SK-N-SH treated with all-trans-retinoic acid at 6 μM for 48 hours (cell line): ENCODE measurements around the gene BLNK.

Experiments used
- ATAC-seq: fragments of 200-7000 bp; cut with Tn5 transposase; 3 replicates; pipeline ENCODE4 v1.9.1; 2020; ENCODE audit warnings: mild to moderate bottlenecking, moderate library complexity
- ARNTL ChIP-seq: fragments of 450-650 bp; formaldehyde crosslinking; IDR thresholded peaks from 2 replicates; pipeline ENCODE4 v1.5.0; 2020; ENCODE audit warnings: low read depth, mild to moderate bottlenecking, moderate library complexity, borderline replicate concordance
- CSRNP3 ChIP-seq: fragments of 250-450 bp; sonication (Bioruptor Pico); IDR thresholded peaks from 2 replicates; pipeline ENCODE4 v1.5.1; 2021; ENCODE audit warnings: mild to moderate bottlenecking, moderate library complexity
- ESRRG ChIP-seq: fragments of 250-450 bp; sonication (Bioruptor Pico); IDR thresholded peaks from 2 replicates; pipeline ENCODE4 v1.6.1; 2021; ENCODE audit warnings: mild to moderate bottlenecking
- GLIS3 ChIP-seq: fragments of 250-450 bp; sonication (Bioruptor Pico); IDR thresholded peaks from 2 replicates; pipeline ENCODE4 v1.5.0; 2020; ENCODE audit warnings: mild to moderate bottlenecking, moderate library complexity
- ISL1 ChIP-seq: fragments of 250-450 bp; sonication (Bioruptor Pico); IDR thresholded peaks from 2 replicates; pipeline ENCODE4 v2.1.2; 2022; ENCODE audit warnings: mild to moderate bottlenecking, moderate library complexity
- PATZ1 ChIP-seq: fragments of 250-450 bp; sonication (Bioruptor Pico); IDR thresholded peaks from 2 replicates; pipeline ENCODE4 v1.8.0; 2020; ENCODE audit warnings: mild to moderate bottlenecking, moderate library complexity, borderline replicate concordance
- POU6F1 ChIP-seq: fragments of 250-450 bp; sonication (Bioruptor Pico); IDR thresholded peaks from 2 replicates; pipeline ENCODE4 v1.8.0; 2021; ENCODE audit warnings: low read depth, mild to moderate bottlenecking, moderate library complexity, borderline replicate concordance
- PPARA ChIP-seq: fragments of 250-450 bp; sonication (Bioruptor Pico); IDR thresholded peaks from 2 replicates; pipeline ENCODE4 v1.5.0; 2020; ENCODE audit warnings: mild to moderate bottlenecking, borderline replicate concordance
- SNAI2 ChIP-seq: fragments of 250-450 bp; sonication (Bioruptor Pico); IDR thresholded peaks from 2 replicates; pipeline ENCODE4 v1.5.0; 2020; ENCODE audit warnings: mild to moderate bottlenecking, moderate library complexity
- TCF4 ChIP-seq: fragments of 250-450 bp; sonication (Bioruptor Pico); IDR thresholded peaks from 2 replicates; pipeline ENCODE4 v1.8.0; 2021; ENCODE audit warnings: mild to moderate bottlenecking, moderate library complexity, borderline replicate concordance
- TOX ChIP-seq: fragments of 250-450 bp; sonication (Bioruptor Pico); IDR thresholded peaks from 2 replicates; pipeline ENCODE4 v1.8.0; 2021; ENCODE audit warnings: mild to moderate bottlenecking, moderate library complexity, borderline replicate concordance
- TSHZ2 ChIP-seq: fragments of 250-450 bp; sonication (Bioruptor Pico); IDR thresholded peaks from 2 replicates; pipeline ENCODE4 v1.5.0; 2020; ENCODE audit warnings: mild to moderate bottlenecking, moderate library complexity
- ZC3H10 ChIP-seq: fragments of 250-450 bp; sonication (Bioruptor Pico); IDR thresholded peaks from 2 replicates; pipeline ENCODE4 v1.5.1; 2021; ENCODE audit warnings: mild to moderate bottlenecking, moderate library complexity
- ZFP3 ChIP-seq: fragments of 250-450 bp; sonication (Bioruptor Pico); IDR thresholded peaks from 2 replicates; pipeline ENCODE4 v1.5.0; 2020; ENCODE audit warnings: mild to moderate bottlenecking, moderate library complexity
- ZFP30 ChIP-seq: fragments of 450-650 bp; formaldehyde crosslinking; IDR thresholded peaks from 2 replicates; pipeline ENCODE4 v1.5.0; 2022; ENCODE audit warnings: mild to moderate bottlenecking, moderate library complexity
- ZNF70 ChIP-seq: fragments of 450-650 bp; formaldehyde crosslinking; IDR thresholded peaks from 2 replicates; pipeline ENCODE4 v1.5.0; 2020; ENCODE audit warnings: mild to moderate bottlenecking, moderate library complexity

Gene BLNK

GRCh38 chr10:96271016-96271815 is at the start of gene BLNK:
Gene BLNK (minus strand): TSS chr10:96271569. CDS start chr10:96271398, 171 bp downstream.
- no peak; the same call in 2 of the 3 replicates for ATAC-seq
- TF ChIP-seq ISL1 (CRISPR knock-in tag), result no peak
- no peak for TF ChIP-seq TCF4 (CRISPR knock-in tag)

- no peak for TF ChIP-seq PPARA (CRISPR knock-in tag)
- no peak for TF ChIP-seq POU6F1 (CRISPR knock-in tag)
- no peak for TF ChIP-seq ZC3H10 (CRISPR knock-in tag)
- no peak for TF ChIP-seq TCF4 (CRISPR knock-in tag)
- no peak for TF ChIP-seq SNAI2 (CRISPR knock-in tag)
- TF ChIP-seq TSHZ2 (CRISPR knock-in tag), result no peak
- no peak for TF ChIP-seq ARNTL (CRISPR knock-in tag)
- TF ChIP-seq TOX (CRISPR knock-in tag), result no peak
- TF ChIP-seq ZNF70 (CRISPR knock-in tag), result no peak
- TF ChIP-seq PATZ1, result no peak
- no peak for TF ChIP-seq CSRNP3 (CRISPR knock-in tag)
- no peak for TF ChIP-seq ZFP3
- no peak for TF ChIP-seq ESRRG (CRISPR knock-in tag)
- ATAC-seq, result no peak
These were observed 48.5 kb upstream of the BLNK start for GRCh38 chr10:96319754-96320474.

- ATAC-seq, result no peak
- TF ChIP-seq POU6F1 (CRISPR knock-in tag) (no peak), ISL1 (CRISPR knock-in tag) (no peak), ZC3H10 (CRISPR knock-in tag) (no peak), PATZ1 (no peak), GLIS3 (CRISPR knock-in tag) (no peak), ZFP30 (no peak), PPARA (CRISPR knock-in tag) (no peak), ARNTL (CRISPR knock-in tag) (no peak), TOX (CRISPR knock-in tag) (no peak), SNAI2 (CRISPR knock-in tag) (no peak), ZFP3 (no peak)
These were observed 45.9 kb upstream of the BLNK start for GRCh38 chr10:96317067-96317833.
